Mesodermal cell (in vitro differentiated cells): ENCODE measurements around the gene GAPVD1.

ENCODE experiments used
- H3K27ac ChIP-seq: 2 replicates; pipeline ENCODE4 v1.7.0; 2013; ENCODE audit warnings: mild to moderate bottlenecking, low read depth, low read length, moderate library complexity; ENCODE audit not compliant: severe bottlenecking
- H3K36me3 ChIP-seq: 2 replicates; pipeline ENCODE4 v1.7.1; 2013; ENCODE audit warnings: mild to moderate bottlenecking, low read length, moderate library complexity; ENCODE audit not compliant: control insufficient read depth, insufficient read depth
- H3K4me1 ChIP-seq: one replicate; pipeline ENCODE4 v1.7.1; 2013; ENCODE audit warnings: mild to moderate bottlenecking, low read length; ENCODE audit not compliant: insufficient read depth, control insufficient read depth, poor library complexity, severe bottlenecking
- H3K4me3 ChIP-seq: 2 replicates; pipeline ENCODE4 v1.7.0; 2013; ENCODE audit warnings: low read length, control low read depth, mild to moderate bottlenecking; ENCODE audit not compliant: insufficient read depth, poor library complexity, severe bottlenecking; ENCODE audit errors: extremely low read depth
- H3K9me3 ChIP-seq: 2 replicates; pipeline ENCODE4 v1.7.1; 2013; ENCODE audit warnings: mild to moderate bottlenecking, low read length, moderate library complexity; ENCODE audit not compliant: control insufficient read depth
- WGBS, 2 experiments: methylation state at CpG; one replicate each; pipeline ENCODE4 v1.1.5; 2013; ENCODE audit warnings: missing lambda C conversion rate in 2 of 2; ENCODE audit not compliant: insufficient coverage in 2 of 2; 5-methylcytosine and 5-hydroxymethylcytosine counted together

GAPVD1 gene

DNA sequence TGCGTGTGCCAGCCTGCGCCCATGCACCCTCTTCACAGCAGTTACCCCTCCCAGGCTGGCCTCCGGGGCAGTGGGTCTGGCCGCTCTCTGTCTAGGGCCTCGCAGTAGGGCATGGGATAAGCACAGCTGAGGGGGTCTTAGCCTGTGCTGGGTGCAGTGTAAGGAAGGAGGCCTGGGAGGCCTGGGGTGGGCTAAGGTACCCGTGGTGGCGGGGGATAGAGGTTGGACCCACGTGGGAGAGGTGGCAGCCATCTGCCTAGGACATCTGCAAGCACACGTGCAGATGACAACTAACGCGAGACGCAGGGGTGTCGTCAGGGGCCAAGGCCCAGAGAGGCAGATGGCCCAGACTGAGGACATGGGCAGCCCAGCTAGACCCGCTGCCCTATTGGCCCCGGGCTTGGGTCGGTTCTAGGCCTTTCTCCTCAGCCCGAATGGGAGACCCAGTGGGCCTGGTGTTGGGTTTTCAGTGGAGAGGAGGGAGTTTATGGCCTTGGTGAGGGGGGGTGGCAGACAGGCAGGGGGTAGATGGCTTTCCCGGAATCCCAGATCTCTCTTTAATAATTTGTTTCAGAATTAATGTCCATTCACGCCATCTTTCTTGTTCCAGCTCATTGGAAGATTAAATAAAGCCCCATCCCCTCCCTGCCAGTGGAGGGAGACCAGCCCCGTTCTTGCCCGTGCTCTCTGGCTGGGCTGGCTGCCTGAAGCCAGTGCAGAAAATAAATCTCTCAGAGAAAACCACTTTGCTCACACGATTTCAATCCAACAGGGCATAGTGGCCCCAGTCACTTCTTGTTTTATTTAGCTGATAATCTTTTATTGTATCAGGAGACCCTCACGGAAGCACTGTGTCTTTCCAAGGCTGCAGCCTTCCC, 154.2 kb downstream of the GAPVD1 start:
- Histone ChIP-seq H3K4me3 (no peak overlapping the region), H3K36me3 (no peaks in the 10 kb centered on the region), H3K4me1 (no peaks in the 10 kb centered on the region), H3K9me3 (no peaks in the 10 kb centered on the region), H3K27ac (no peak overlapping the region)
- 90 to 93% methylated on average over 13 to 16 of the region's 23 CpGs for WGBS, 2 experiments

- Histone ChIP-seq H3K27ac (no peak overlapping the region), H3K4me3 (no peak overlapping the region), H3K36me3 (no peaks in the 10 kb centered on the region), H3K4me1 (no peaks in the 10 kb centered on the region), H3K9me3 (no peaks in the 10 kb centered on the region)
- WGBS, 2 experiments, result 97 to 98% methylated on average over 5 to 8 of the region's 8 CpGs
Observed at GRCh38 chr9:125416517-125416916, 154.9 kb downstream of the GAPVD1 start.
